Stimulated activated CD4-positive, alpha-beta T cell treated with anti-CD3 and anti-CD28 coated beads, Interleukin-2, amount 100 ng/mL, for 48 hours (primary cell): ENCODE measurements around the gene PHYH.
"Not testable (repeated sequence)": the region's sequence is repeated elsewhere in the genome, so short reads cannot be mapped to it uniquely, and the experiment has no call there.

ENCODE experiments used
- DNase-seq, 2 donors: peaks; one replicate each; pipeline ENCODE4 v3.0.0-alpha.2; 2020

PHYH gene

GRCh38 chr10:13319166-13319565, 19.3 kb upstream of the PHYH start:
- DNase-seq = no peak

DNA sequence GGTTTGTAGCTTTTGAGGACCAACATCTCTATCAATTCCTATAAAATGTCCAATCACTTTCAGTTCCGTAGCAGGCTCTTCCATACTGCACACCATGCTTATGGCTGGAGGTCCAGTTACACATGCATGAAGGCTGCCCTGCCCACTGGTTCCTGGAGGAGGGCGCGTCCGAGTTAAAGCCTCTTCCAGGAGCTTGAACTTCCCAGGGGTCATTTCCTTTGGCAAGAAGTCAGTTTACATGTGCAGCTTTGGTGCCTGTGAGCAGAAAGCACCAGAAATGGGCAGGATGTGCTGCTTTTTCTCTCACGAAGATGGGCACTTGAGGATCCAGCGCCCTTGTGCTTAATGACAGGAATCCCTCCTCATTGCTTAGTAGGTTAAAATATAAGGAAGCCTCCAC, 17.6 kb upstream of the PHYH start:
- DNase-seq = no peak

DNA sequence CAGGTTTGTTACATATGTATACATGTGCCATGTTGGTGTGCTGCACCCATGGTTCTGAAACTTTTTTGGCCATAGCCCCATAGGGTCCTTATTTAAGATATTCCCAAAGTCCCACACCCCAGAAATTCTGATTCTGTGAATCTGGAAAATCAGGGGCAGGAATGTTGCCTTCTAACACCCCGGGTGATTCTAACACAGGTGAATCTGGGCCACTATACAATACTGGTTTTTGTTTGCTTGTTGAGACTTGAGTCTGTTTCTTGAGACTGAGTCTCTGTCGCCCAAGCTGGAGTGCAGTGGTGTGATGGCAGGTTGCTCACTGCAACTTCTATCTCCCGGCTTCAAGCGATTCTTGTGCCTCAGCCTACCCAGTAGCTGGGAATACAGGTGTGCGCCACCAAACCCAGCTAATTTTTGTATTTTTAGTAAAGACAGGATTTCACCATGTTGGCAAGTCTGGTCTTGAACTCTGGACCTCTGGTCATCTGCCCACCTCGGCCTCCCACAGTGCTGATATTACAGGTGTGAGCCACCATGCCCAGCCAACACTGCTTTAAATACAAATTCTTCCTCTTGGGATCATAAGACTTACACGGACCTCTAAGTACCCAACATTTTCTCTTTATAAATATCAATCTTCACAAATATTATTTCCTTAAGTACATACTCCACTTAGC, 16.9 kb upstream of the PHYH start:
- DNase-seq = no peak

- DNase-seq = no peak
Measured at GRCh38 chr10:13315361-13315760, 15.5 kb upstream of the PHYH start.

DNA sequence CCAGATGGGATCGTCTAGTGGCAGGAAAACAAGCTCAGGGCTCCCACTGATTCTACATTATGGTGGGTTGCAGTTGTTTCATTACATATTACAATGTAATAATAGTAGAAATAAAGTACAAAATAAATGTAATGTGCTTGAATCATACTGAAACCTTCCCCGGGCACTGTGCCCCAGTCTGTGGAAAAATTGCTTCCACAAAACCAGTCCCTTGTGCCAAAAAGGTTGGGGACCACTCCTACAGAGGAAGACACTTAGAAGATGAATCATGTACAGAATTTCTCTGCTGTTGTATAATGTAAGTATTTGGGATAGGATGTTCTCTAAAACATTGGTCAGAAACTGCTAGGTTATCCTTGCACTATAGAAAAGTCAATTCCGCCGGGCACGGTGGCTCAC, 11.3 kb upstream of the PHYH start:
- DNase-seq = no peak

DNA sequence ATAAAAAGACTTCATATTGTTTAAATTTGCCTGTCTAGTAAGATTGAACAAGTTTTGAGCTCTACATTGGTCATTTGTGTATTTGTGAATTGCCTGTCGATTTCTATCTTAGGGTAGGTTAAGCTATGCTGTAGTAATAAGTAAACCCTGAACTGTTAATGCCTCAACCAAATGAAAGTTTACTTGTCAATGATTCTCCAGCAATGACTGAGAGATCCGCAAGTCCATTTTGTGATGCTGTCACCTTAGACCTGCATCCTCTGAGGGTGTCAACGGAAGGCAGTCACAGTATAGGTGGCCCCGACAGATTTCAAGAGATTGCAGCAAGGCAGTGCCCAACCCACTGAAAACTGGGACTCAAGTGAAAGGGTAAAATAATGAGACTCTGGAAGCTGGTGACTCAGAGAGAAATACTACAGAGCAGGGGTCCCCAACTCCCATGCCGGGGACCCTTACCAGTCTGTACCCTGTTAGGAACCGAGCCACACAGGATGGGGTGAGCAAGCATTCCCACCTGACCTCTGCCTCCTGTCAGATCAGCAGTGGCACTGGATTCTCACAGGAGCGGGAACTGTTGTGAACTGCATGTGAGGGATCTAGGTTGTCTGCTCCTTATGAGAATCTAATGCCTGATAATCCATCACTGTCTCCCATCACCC, 10.8 kb upstream of the PHYH start:
- no peak for DNase-seq

GRCh38 chr10:13309792-13310191, 9.9 kb upstream of the PHYH start:
- no peak for DNase-seq

DNA sequence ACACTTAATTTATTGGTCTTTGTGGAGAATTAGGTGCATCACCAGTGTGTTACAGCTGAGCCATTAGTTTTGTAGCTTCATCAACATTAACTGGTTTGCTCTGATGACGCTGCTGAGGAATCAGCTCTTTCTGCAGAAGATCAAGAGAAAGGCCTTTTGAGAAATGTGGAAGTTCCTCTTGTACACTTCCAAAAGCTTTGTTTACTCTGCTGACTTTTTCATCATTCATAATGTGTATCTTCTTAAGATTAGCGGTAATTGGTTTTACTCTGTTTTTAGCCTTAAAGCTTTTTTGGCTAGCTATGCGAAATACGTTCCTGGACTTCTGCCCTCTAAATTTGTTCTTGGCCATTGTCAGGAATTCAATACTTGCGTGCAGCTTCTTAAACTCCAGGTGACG, 8.2 kb upstream of the PHYH start:
- no peak for DNase-seq

- no peak for DNase-seq
Measured at GRCh38 chr10:13306103-13306502, 6.2 kb upstream of the PHYH start.

DNA sequence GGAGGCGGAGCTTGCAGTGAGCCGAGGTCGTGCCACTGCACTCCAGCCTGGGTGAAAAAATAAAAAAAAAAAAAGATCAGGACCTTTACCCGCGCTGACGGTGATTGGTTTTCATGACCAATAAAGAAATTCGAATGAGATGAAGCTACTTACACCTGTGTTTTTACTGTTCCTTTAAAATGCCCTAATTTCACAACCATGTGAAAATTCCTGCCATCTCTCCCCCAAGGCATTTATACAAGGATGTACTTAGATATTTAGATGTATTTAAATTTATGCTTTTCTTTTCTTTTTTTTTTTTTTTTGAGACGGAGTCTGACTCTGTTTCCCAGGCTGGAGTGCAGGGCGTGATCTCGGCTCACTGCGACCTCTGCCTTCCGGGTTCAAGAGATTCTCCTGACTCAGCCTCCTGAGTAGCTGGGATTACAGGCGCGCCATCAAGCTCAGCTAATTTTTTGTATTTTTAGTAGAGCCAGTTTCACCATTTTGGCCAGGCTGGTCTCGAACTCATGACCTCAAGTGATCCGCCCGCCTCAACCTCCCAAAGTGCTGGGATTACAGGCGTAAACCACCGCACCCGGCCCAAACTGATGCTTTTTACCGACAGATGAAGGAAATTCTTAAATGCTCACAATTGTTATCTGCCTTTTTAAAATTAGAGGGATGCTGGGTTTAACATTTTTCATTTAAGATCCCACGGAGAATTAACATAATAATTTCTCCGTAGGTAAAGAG, 3.1 kb upstream of the PHYH start:
- no peak for DNase-seq

DNA sequence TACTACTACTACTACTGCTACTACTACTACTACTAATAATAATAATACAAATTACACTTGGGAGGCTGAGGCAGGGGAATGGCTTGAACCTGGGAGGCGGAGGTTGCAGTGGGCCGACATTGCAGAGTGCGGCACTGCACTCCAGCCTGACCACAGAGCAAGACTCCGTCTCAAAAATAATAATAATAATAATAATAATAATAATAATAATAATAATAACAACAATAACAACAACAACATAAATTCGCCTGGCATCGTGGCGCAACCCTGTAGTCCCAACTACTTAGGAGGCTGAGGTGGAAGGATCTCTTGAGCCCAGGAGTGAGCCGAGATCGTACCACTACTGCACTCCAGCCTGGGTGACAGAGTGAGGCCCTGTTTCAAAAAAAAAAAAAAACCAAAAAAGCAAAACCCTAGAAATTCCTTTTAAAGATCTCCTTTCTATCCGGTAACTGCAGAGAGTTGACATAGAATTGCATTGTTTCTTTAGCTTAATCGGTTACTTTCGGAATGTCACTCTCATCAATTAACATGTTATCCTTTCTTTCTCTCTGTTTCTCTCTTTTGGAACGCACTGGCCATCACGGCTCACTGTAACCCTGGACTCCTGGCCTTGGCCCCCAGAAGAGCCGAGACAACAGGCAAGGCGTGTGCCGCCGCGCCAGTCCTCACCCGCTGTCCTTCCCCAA, 972 bp downstream of the PHYH start:
- no peak for DNase-seq

GRCh38 chr10:13296476-13296875, 3.4 kb downstream of the PHYH start:
- no peak for DNase-seq

- no peak for DNase-seq
Measured at GRCh38 chr10:13294784-13295183, 5.1 kb downstream of the PHYH start.

DNA sequence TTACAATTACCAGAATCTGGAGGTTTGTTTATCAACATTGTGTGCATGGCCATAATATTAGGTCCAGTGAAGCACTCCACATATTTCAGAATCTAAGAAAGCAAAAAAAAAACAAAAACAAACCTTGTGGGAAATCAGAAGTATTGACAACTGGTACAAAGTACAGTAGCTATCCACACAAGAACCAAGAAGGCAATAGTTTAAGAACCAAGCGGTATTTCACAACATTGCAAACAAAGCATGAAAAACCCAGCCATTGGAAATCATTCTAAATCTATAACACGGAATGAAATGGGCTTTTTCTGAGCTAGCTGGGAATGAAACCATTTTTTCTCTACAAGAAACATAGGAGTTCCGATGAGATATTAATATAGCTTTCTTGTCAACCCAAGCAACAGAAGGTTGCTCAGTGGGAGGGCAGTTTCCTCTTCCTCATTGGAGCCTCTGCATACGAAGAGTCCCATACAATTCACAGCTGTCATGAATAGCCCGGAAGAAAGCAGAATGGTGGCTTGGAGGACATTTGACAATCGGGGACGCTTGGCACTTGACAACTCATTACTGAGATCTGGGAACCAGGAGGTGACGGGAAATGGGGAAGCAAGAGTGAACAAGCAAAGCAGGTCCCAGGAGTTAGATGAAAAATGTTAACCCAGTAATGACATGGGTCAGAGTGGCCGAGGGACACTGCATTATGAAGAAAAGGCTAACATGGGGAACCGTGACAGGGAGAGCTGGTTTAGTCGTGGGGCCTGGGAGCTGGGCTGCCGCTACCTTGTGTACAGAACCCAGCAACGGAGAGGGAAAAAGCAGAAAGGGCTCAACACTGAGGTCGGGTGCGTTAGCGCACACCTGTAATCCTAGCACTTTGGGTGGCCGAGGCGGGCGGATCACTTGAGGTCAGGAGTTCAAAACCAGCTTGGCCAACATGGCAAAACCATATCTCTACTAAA, 7.8 kb downstream of the PHYH start:
- no peak for DNase-seq

DNA sequence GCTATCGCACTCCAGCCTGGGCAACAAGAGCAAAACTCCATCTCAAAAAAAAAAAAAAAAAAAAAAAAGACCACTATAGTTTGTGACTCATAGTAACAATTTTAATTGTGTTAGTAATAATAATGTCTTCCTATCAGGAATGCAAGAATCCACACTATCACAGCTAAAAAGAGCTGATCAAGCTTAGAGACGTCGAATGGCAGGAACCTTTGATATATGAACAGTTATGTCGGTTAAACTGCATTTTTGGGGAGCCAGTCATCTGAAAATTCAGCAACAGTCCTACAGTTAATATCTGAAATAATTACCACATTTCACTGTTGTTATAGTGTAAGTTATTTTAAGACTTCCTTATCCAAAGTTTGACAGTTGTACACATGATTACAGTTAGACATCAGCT, 8.8 kb downstream of the PHYH start:
- no peak for DNase-seq

DNA sequence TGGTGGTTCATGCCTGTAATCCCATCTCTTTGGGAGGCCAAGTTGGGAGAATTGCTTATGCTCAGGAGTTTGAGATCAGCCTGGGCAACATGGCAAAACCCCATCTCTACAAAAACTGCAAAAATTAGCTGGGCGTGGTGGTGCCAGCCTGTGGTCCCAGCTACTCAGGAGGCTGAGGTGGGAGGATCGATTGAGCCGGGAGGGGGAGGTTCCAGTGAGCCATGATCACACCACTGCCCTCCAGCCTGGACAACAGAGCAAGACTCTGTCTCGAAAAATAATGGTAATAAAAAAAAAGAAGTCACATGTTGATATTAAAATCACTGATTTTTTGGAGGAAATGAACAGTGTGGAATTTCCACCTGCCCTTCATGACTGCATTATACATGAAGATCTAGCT, 15.8 kb downstream of the PHYH start:
- DNase-seq = no peak

DNA sequence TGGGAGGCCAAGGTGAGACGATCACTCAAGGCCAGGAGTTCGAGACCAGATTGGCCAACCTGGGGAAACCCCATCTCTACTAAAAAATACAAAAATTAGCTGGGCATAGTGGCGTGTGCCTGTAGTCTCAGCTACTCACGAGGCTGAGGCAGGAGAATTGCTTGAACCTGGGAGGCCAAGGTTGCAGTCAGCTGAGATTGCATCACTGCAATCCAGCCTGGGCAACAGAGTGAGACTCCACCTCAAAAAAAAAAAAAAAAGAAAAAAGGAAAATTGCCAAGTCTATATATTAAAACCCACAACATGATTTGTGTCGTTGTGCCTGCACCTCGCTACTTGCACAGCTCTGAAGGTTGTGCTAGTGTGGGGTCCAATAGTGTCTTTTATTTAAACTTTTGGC, 17.5 kb downstream of the PHYH start:
- not testable (repeated sequence) for DNase-seq

- DNase-seq = no peak
Measured at GRCh38 chr10:13276749-13277365, 23.0 kb downstream of the PHYH start.

- not testable (repeated sequence) for DNase-seq
Measured at GRCh38 chr10:13276146-13276545, 23.7 kb downstream of the PHYH start.

DNA sequence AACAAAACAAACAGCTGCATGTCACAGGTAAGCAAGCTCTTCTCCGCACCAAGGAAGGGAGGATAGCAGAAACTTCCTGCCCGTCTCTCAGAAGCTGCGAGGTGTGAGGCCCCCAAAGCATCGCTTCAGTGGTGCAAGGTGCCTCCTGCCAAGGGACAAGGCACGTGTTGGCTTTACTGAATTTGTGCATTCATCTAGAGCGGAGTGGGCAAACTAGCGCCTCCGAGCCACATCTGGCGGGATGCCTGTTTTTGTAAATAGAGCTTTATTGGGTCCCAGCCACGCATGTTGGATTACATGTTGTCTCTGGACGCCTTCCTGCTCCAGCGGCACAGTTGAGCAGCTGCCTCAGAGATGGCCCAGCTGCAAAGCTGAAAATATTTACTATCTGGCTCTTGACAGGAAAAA, 27.7 kb downstream of the PHYH start:
- no peak for DNase-seq

DNA sequence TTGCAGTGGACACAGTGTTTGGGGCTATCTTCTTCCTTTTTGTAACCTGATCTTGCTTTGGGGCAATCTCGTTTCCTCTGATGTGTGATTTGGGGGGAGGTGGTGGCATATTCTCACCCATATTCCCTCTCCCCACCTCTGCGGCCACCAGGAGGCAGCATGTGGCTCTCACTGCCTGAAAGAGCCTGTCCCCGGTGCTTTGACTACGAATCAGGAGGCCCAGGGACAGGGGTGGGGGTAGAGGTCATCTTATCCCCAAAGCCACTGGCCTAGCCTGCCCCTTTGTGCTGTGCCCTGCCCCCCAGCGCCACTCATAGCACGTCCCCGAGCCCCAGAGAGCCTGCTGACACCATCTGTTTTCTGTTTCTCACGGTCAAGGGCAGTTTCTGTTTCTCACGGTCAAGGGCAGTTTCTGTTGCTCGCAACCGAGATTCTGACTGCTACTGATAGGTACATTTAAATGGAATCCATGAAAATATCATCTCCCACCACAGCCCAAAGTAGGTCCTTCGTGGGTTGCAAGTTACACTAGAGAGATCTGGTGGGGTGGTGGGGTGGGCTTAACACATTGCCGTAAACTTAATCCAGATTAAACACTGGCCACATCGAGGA, 28.2 kb downstream of the PHYH start:
- peak; percentile 29 to 33 for DNase-seq
